GM12892 (cell line): ENCODE data around the gene ARHGAP26.

Experiments
- POLR2A ChIP-seq: IDR thresholded peaks from 2 replicates; pipeline ENCODE4 v1.6.1; 2011; ENCODE audit warnings: low read depth, low read length, control low read depth
- POLR2AphosphoS5 ChIP-seq: IDR thresholded peaks from 2 replicates; pipeline ENCODE4 v1.6.1; 2011; ENCODE audit warnings: low read depth, low read length, control low read depth

GRCh38 chr5:143068712-143069111, 298.5 kb downstream of the ARHGAP26 start:
- TF ChIP-seq POLR2A (no peak), POLR2AphosphoS5 (no peak)
